Right lobe of liver (tissue), 4 donors: ENCODE data around the gene SEBOX.

Source experiments
- POLR2A ChIP-seq: fragments of 450-650 bp; IDR thresholded peaks from one replicate; pipeline ENCODE4 v1.6.1; 2017; ENCODE audit warnings: antibody characterized with exemption, mild to moderate bottlenecking
- TF ChIP-seq, protein P1 (sequence below), 4 donors: fragments of 200-600 bp in 3 of 4; fragments of 450-650 bp in 1 of 4; IDR thresholded peaks; one replicate each; pipeline versions ENCODE4 v1.5.1 to v1.8.0; 2016 to 2022; ENCODE audit warnings: antibody characterized with exemption in 4 of 4, mild to moderate bottlenecking in 2 of 4
- donor health status: DM: no; HTN: no; CAD: no.
- donor health status: DM: no; HTN: no; CAD: no.
- donor health status: DM: no; HTN: yes; CAD: no.

DNA sequence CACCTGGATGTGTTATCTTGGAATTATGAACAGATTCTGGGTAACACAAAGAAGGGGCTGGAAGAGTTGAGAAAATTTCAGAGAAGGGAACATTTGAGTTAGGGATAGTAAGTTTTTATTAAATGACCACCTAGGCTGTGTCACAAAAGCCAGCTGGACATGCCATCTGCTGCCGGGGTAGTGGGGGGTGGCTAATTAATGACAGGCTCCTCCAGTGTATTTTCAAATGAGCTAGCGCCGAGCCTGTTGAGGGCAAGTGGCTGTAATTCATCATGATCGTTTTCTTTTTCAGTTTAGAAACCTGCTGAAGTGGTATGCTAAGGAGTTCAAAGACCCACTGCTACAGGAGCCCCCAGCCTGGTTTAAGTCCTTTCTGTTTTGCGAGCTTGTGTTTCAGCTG, 39.8 kb downstream of the SEBOX start:
- TF ChIP-seq POLR2A = no peak
- TF ChIP-seq, protein P1, sequence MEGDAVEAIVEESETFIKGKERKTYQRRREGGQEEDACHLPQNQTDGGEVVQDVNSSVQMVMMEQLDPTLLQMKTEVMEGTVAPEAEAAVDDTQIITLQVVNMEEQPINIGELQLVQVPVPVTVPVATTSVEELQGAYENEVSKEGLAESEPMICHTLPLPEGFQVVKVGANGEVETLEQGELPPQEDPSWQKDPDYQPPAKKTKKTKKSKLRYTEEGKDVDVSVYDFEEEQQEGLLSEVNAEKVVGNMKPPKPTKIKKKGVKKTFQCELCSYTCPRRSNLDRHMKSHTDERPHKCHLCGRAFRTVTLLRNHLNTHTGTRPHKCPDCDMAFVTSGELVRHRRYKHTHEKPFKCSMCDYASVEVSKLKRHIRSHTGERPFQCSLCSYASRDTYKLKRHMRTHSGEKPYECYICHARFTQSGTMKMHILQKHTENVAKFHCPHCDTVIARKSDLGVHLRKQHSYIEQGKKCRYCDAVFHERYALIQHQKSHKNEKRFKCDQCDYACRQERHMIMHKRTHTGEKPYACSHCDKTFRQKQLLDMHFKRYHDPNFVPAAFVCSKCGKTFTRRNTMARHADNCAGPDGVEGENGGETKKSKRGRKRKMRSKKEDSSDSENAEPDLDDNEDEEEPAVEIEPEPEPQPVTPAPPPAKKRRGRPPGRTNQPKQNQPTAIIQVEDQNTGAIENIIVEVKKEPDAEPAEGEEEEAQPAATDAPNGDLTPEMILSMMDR (IDR thresholded peaks at IDR 0.05) = no peak
